ENCODE data around the gene ITPRIP.

DNA sequence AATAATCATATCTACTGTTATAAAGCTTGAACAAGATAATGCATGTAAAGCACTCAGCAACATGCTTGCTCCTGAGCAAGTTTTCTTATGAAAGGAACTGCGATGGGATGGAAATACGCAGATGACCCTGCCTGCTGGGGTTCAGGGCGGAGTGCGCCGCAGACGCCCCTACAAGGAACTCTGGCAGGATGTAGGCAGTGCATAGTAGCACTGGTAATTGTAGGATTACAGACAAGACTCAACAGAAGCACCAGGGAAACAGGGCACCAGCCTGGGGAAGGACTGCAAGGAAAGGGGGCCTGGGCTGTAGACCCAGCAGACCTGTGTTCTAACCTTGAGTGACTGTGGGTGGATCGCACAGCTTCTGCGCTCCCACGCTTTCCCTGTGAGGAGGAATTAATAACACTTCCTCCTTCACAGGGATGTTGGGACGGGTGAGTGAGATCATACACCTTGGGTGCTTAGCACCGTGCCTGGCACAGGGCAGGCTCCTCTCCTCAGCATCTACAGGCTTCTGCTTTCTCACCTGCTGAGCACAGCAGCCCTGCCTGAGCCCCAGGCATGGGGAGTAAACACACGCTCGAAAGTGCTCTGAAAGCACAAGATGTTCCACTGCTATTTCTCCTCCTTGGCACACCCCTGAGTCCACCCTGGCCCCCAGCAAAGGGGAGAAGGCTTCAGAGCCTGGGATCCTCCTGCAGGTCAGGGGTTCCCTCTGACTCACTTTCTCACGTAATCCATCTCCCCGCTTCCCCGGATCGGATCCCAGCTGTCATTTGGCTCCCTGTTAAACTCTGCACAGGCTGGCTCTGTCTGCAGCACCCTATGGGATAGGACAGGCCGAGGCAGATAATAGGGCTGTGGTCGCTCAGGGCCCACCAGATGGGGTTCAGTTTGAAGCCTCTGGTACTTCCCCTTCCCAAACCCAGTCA, 19.2 kb downstream of the ITPRIP start:
- TF ChIP-seq CTCF (IDR thresholded peaks at IDR 0.05 in 8 of 11, conservative IDR thresholded peaks at IDR 0.05 in 3 of 11) (no peak), POLR2AphosphoS5 (IDR thresholded peaks at IDR 0.05) (peak in 2 of 3 donors; percentile 39 to 42), POLR2A (IDR thresholded peaks at IDR 0.05) (no peak)

Data from spleen (tissue), 7 donors.